ENCODE data around the gene LMOD3. TPM values are rescaled to one million over a fixed set of nuclear protein-coding genes. Genes with fewer than 3 reads are reported as not detected.
A peak's percentile ranks its signal among the peaks of the same experiment; 100 is the strongest.

The LMOD3 gene
- total and polyA plus RNA-seq, 9 of the 15 experiments (the other 6 are each of a cell fraction or from before 2014, with no cell fraction given): 0.03 TPM; not detected in 8

GRCh38 chr3:69143612-69144011 lies 21.2 kb upstream of the LMOD3 start:
- 29% methylated on average over 3 of the region's 3 CpGs for WGBS (ENCODE audit: insufficient coverage, low coverage, missing lambda C conversion rate)
- FAIRE-seq (no peak), DNase-seq (ENCODE audit: extremely low read depth in 1 of 4, low spot score in 3 of 4) (peak; percentile 5 to 20 (median 8)), ATAC-seq (peak; percentile 92)
- Histone ChIP-seq H3K9me1 (ENCODE audit: control insufficient read depth, insufficient read depth, low read length) (no peaks in the 10 kb centered on the region), H3K4me3 (no peak overlapping the region), H2AFZ (ENCODE audit: low read depth, low read length) (no peak overlapping the region), H3K4me2 (ENCODE audit: insufficient read depth, low read length) (no peak overlapping the region; the same call in 1 of the 2 replicates), H3K36me3 (ENCODE audit: control insufficient read depth, insufficient read depth, low read length) (no peaks in the 10 kb centered on the region), H4K20me1 (replicated peaks; ENCODE audit: control insufficient read depth, insufficient read depth, low read length) (no peaks in the 10 kb centered on the region), H3K27me3 (ENCODE audit: control insufficient read depth in 2 of 2, insufficient read depth in 2 of 2, low read length in 2 of 2) (no peaks in the 10 kb centered on the region; a peak in 1 of 5 replicates), H3K27ac (ENCODE audit: extremely low read depth, low read depth, low read length) (peak overlapping the region; percentile 23; the same call in 1 of the 3 replicates), H3K79me2 (ENCODE audit: control insufficient read depth, insufficient read depth, low read length) (no peaks in the 10 kb centered on the region), H3K4me1 (replicated peaks in 1 of 2; ENCODE audit: control insufficient read depth in 2 of 2, insufficient read depth in 2 of 2, low read length in 2 of 2) (peaks cover 0 to 27% of the 10 kb centered on the region in 2 experiments; a peak in 2 of 5 replicates), H3K9me3 (replicated peaks; ENCODE audit: control insufficient read depth, insufficient read depth, low read depth, low read length) (no peaks in the 10 kb centered on the region), H3K9ac (ENCODE audit: insufficient read depth in 1 of 2, low read depth in 2 of 2, low read length in 2 of 2) (no peak overlapping the region)
- CTCF ChIA-PET (ENCODE audit: low intra/inter-chr PET ratio): no interaction called here
- intact Hi-C loops (cut with micrococcal nuclease) (no loop called here), in situ Hi-C loops (cut with MboI) (no loop called here)
- BruUV-seq (replicated peaks): no TSS peak
- POLR2A ChIA-PET: no interaction called here
- peak; percentile 32 for TF ChIP-seq PKNOX1 (IDR thresholded peaks at IDR 0.05)
- no peak for TF ChIP-seq ZBTB34 (CRISPR knock-in tag; IDR thresholded peaks at IDR 0.05)
- TF ChIP-seq ZNF143 (CRISPR knock-in tag; IDR thresholded peaks at IDR 0.05): no peak
- no peak for TF ChIP-seq GMEB1 (CRISPR knock-in tag; IDR thresholded peaks at IDR 0.05)
- no peak for TF ChIP-seq ZNF318 (IDR thresholded peaks at IDR 0.05; ENCODE audit: borderline replicate concordance in 1 of 2, low read depth in 1 of 2)
- no peak for TF ChIP-seq ZNF217 (CRISPR knock-in tag; IDR thresholded peaks at IDR 0.05)
- TF ChIP-seq HCFC1 (IDR thresholded peaks at IDR 0.05; ENCODE audit: low read depth, low read length): no peak
- peak; percentile 33; the same call in 1 of the 2 replicates for TF ChIP-seq DDX20 (tag; IDR thresholded peaks at IDR 0.05; ENCODE audit: low read depth)
- 0 out of 2 replicates have a peak, but pooled peaks have one; percentile 37 for TF ChIP-seq FOXJ2 (tag; IDR thresholded peaks at IDR 0.05)

Measured in K562 (cell line).